HEK293 (cell line): ENCODE measurements around the gene FAM81A.

Experiments used
- CTCF ChIA-PET: fragments of 350-600 bp; formaldehyde crosslinking; extraction: SDS; loops from one replicate; lab custom pipeline; 2021; ENCODE audit warnings: antibody characterized with exemption; lab: Yijun Ruan, JAX
- POLR2A ChIA-PET: fragments of 300-600 bp; formaldehyde crosslinking; extraction: SDS; loops from one replicate; lab custom pipeline; 2020; ENCODE audit warnings: antibody characterized with exemption, inconsistent platforms; lab: Yijun Ruan, JAX
- H3K27ac ChIP-seq: fragments of 200-500 bp; sonication (Bioruptor generic); 2 replicates; pipeline ENCODE4 v1.5.1; 2014; ENCODE audit warnings: low read depth, low read length, control low read depth, inconsistent platforms; ENCODE audit errors: extremely low read depth
- H3K36me3 ChIP-seq, 2 experiments: fragments of 200-500 bp in 1 of 2; sonication (Bioruptor generic) in 1 of 2; 1 replicate in 1 of 2; 2 replicates in 1 of 2; pipeline ENCODE4 v1.5.1; 2014 to 2017; ENCODE audit warnings: inconsistent platforms in 2 of 2, low read length in 2 of 2; ENCODE audit not compliant: control insufficient read depth in 2 of 2, insufficient read depth in 1 of 2
- H3K4me1 ChIP-seq: fragments of 200-500 bp; sonication (Bioruptor generic); 2 replicates; pipeline ENCODE4 v1.5.1; 2014; ENCODE audit warnings: mild to moderate bottlenecking, low read length, inconsistent platforms; ENCODE audit not compliant: control insufficient read depth, insufficient read depth
- H3K4me3 ChIP-seq: 2 replicates; pipeline ENCODE4 v1.5.1; 2011; ENCODE audit warnings: low read depth, mild to moderate bottlenecking, control low read depth, low read length, moderate library complexity
- H3K9me3 ChIP-seq: fragments of 200-500 bp; sonication (Bioruptor generic); 2 replicates; pipeline ENCODE4 v1.5.1; 2014; ENCODE audit warnings: low read depth, low read length, inconsistent platforms; ENCODE audit not compliant: control insufficient read depth, insufficient read depth
- HOXD13 ChIP-seq: sonication (generic); formaldehyde crosslinking; IDR thresholded peaks from 2 replicates; pipeline ENCODE4 v1.8.0; 2022; ENCODE audit warnings: missing genetic modification reagents, borderline replicate concordance
- MZF1 ChIP-seq: fragments of 450-650 bp; formaldehyde crosslinking; IDR thresholded peaks from 2 replicates; pipeline ENCODE4 v1.5.1; 2017; ENCODE audit warnings: missing biosample characterization, missing genetic modification characterization, borderline replicate concordance
- OSR2 ChIP-seq: fragments of 450-650 bp; formaldehyde crosslinking; IDR thresholded peaks from 2 replicates; pipeline ENCODE4 v1.5.1; 2016; ENCODE audit warnings: missing biosample characterization, missing genetic modification characterization
- REPIN1 ChIP-seq: fragments of 450-650 bp; formaldehyde crosslinking; IDR thresholded peaks from 2 replicates; pipeline ENCODE4 v1.5.1; 2017; ENCODE audit warnings: missing biosample characterization, missing genetic modification characterization, low read depth
- WT1 ChIP-seq: fragments of 450-650 bp; formaldehyde crosslinking; IDR thresholded peaks from 2 replicates; pipeline ENCODE4 v1.5.1; 2016; ENCODE audit warnings: missing biosample characterization, missing genetic modification characterization
- ZBTB49 ChIP-seq: fragments of 450-650 bp; formaldehyde crosslinking; IDR thresholded peaks from 2 replicates; pipeline ENCODE4 v1.5.1; 2016; ENCODE audit warnings: missing biosample characterization, missing genetic modification characterization, low read depth
- ZNF10 ChIP-seq: fragments of 450-650 bp; formaldehyde crosslinking; IDR thresholded peaks from 2 replicates; pipeline ENCODE4 v1.5.1; 2017; ENCODE audit warnings: missing biosample characterization, missing genetic modification characterization
- ZNF175 ChIP-seq: fragments of 450-650 bp; formaldehyde crosslinking; IDR thresholded peaks from 2 replicates; pipeline ENCODE4 v1.5.1; 2016; ENCODE audit warnings: missing biosample characterization, missing genetic modification characterization
- ZNF274 ChIP-seq, 2 experiments: fragments of 200-500 bp in 1 of 2; fragments of 450-650 bp in 1 of 2; sonication (Bioruptor generic) in 1 of 2; formaldehyde crosslinking in 1 of 2; IDR thresholded peaks; 2 replicates each; pipeline versions ENCODE4 v1.5.1 to v1.6.1; 2014 to 2016; ENCODE audit warnings: borderline replicate concordance in 1 of 2, inconsistent platforms in 1 of 2, low read length in 1 of 2, missing biosample characterization in 1 of 2, missing genetic modification characterization in 1 of 2
- ZNF280D ChIP-seq: fragments of 450-650 bp; formaldehyde crosslinking; IDR thresholded peaks from 2 replicates; pipeline ENCODE4 v1.5.1; 2016; ENCODE audit warnings: missing biosample characterization, missing genetic modification characterization
- ZNF623 ChIP-seq: fragments of 450-650 bp; formaldehyde crosslinking; IDR thresholded peaks from 2 replicates; pipeline ENCODE4 v1.5.1; 2016; ENCODE audit warnings: missing biosample characterization, missing genetic modification characterization
- ZNF692 ChIP-seq: fragments of 450-650 bp; formaldehyde crosslinking; IDR thresholded peaks from 2 replicates; pipeline ENCODE4 v1.5.1; 2016; ENCODE audit warnings: missing biosample characterization, missing genetic modification characterization
- ZNF707 ChIP-seq: fragments of 450-650 bp; formaldehyde crosslinking; IDR thresholded peaks from 2 replicates; pipeline ENCODE4 v1.5.1; 2016; ENCODE audit warnings: missing biosample characterization, missing genetic modification characterization
- ZNF747 ChIP-seq: fragments of 450-650 bp; formaldehyde crosslinking; IDR thresholded peaks from 2 replicates; pipeline ENCODE4 v1.5.1; 2016; ENCODE audit warnings: missing biosample characterization, missing genetic modification characterization
- ZXDB ChIP-seq: fragments of 450-650 bp; formaldehyde crosslinking; IDR thresholded peaks from 2 replicates; pipeline ENCODE4 v1.5.1; 2016; ENCODE audit warnings: missing biosample characterization, missing genetic modification characterization
- TF ChIP-seq, protein P1 (sequence below): fragments of 450-650 bp; IDR thresholded peaks from 2 replicates; pipeline ENCODE4 v1.5.1; 2018; ENCODE audit warnings: missing biosample characterization, mild to moderate bottlenecking, missing genetic modification characterization

The FAM81A gene

DNA sequence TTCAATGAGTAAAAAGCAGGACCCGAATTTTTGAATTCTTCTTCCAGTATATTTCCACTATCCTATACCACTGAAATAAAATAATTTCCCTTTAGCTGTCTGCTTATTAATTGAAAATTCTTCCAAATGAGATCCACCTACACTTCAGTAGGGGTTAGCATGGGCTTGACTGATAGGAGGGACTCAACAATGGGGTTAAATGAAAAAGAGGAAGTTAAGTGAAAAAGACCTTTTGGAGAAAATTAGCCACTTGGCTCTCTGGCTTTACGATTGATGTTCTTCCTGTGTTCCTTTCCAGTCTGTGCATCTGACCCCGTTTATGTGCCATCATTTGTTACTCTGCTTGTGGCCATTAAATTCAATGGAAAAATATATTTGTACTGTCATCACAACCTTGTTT, 119.6 kb downstream of the FAM81A start (continued):
- TF ChIP-seq, protein P1, sequence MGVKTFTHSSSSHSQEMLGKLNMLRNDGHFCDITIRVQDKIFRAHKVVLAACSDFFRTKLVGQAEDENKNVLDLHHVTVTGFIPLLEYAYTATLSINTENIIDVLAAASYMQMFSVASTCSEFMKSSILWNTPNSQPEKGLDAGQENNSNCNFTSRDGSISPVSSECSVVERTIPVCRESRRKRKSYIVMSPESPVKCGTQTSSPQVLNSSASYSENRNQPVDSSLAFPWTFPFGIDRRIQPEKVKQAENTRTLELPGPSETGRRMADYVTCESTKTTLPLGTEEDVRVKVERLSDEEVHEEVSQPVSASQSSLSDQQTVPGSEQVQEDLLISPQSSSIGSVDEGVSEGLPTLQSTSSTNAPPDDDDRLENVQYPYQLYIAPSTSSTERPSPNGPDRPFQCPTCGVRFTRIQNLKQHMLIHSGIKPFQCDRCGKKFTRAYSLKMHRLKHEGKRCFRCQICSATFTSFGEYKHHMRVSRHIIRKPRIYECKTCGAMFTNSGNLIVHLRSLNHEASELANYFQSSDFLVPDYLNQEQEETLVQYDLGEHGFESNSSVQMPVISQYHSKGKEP (tag by site-specific recombination): no peak
- no peak for TF ChIP-seq WT1 (tag by site-specific recombination)
- TF ChIP-seq MZF1 (tag by site-specific recombination): no peak
- TF ChIP-seq ZNF175: no peak
- TF ChIP-seq ZNF10 (tag by site-specific recombination): no peak

DNA sequence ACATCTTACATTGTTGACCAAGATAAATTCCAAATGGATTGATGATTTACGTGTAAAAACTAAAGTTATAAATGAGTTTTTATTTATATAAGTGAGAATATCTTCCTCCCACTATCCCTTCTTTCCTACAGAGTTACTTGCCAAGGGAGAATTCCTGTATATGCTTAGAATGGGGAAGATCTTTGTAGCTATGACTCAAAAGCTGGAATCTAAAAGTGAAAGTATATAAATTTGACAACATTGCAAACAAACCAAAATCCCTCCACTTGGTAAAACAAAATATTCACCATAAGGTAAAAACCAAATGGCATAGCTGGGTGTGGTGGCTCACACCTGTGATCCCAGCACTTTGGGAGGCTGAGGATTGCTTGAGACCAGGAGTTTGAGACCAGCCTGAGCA, 120.9 kb downstream of the FAM81A start:
- no peak overlapping the region for H3K4me3 ChIP-seq
- H3K27ac ChIP-seq: no peak overlapping the region
- no peaks in the 10 kb centered on the region for H3K4me1 ChIP-seq
- TF ChIP-seq ZNF707 (tag by site-specific recombination) (no peak), ZNF692 (tag by site-specific recombination) (no peak), WT1 (tag by site-specific recombination) (no peak), ZNF623 (tag by site-specific recombination) (no peak), OSR2 (tag by site-specific recombination) (no peak), ZNF175 (no peak), ZNF747 (no peak), REPIN1 (tag by site-specific recombination) (no peak), ZXDB (no peak), ZBTB49 (tag by site-specific recombination) (no peak), ZNF274 (IDR thresholded peaks at IDR 0.05; ENCODE audit: low read length) (no peak), ZNF274 (tag by site-specific recombination; IDR thresholded peaks at IDR 0.05; ENCODE audit: borderline replicate concordance) (no peak), HOXD13 (CRISPR knock-in tag) (no peak), ZNF280D (no peak)
- H3K36me3 ChIP-seq: no peaks in the 10 kb centered on the region
- H3K9me3 ChIP-seq: no peaks in the 10 kb centered on the region
- POLR2A ChIA-PET: no interaction called here
- CTCF ChIA-PET: no interaction called here
